Fibroblast of lung (primary cell): ENCODE measurements around the gene MYO5B.

Source experiments
- CTCF ChIP-seq, 2 donors: IDR thresholded peaks in 1 of 2; conservative IDR thresholded peaks in 1 of 2; 1 replicate in 1 of 2; 2 replicates in 1 of 2; pipeline ENCODE4 v1.5.1; 2011 to 2012; ENCODE audit warnings: low read length in 2 of 2, control low read depth in 1 of 2, inconsistent platforms in 1 of 2, low read depth in 1 of 2, mild to moderate bottlenecking in 1 of 2
- EZH2 ChIP-seq: IDR thresholded peaks from 2 replicates; pipeline ENCODE4 v1.5.1; 2012; ENCODE audit warnings: low read length, control low read depth, mild to moderate bottlenecking; ENCODE audit errors: missing control alignments

- no peak for TF ChIP-seq CTCF (conservative IDR thresholded peaks at IDR 0.05 in 1 of 2, IDR thresholded peaks at IDR 0.05 in 1 of 2; ENCODE audit: low read depth in 1 of 2, low read length in 2 of 2)
- no peak for TF ChIP-seq EZH2
Observed at GRCh38 chr18:50011813-50012435, 183.0 kb downstream of the MYO5B start.
